ENCODE results near the gene B3GNT7.
"Not testable (repeated sequence)": the region's sequence is repeated elsewhere in the genome, so short reads cannot be mapped to it uniquely, and the experiment has no call there.

B3GNT7 gene
- total RNA-seq = 1.5 to 17.6 (median 4.7) reads per million in 18 experiments

GRCh38 chr2:231395188-231396057, at the start of gene B3GNT7:
B3GNT7 (plus strand) TSS chr2:231395710; CDS start chr2:231395804, 94 bp downstream.
- no peak for DNase-seq

GRCh38 chr2:231347081-231347480, 48.4 kb upstream of the B3GNT7 start:
- DNase-seq = no peak

- no peak for DNase-seq
These were observed 47.9 kb upstream of the B3GNT7 start for GRCh38 chr2:231347638-231348037.

- peak in 1 of 2 donors; percentile 45 for DNase-seq
These were observed 47.3 kb upstream of the B3GNT7 start for GRCh38 chr2:231348173-231348572.

GRCh38 chr2:231348704-231349373, 46.7 kb upstream of the B3GNT7 start:
- DNase-seq = peak; percentile 69 to 70

GRCh38 chr2:231349374-231349735, 46.2 kb upstream of the B3GNT7 start:
- DNase-seq = not testable (repeated sequence)

GRCh38 chr2:231351648-231352047, 43.9 kb upstream of the B3GNT7 start:
- no peak for DNase-seq

GRCh38 chr2:231353469-231353868, 42.0 kb upstream of the B3GNT7 start:
- no peak for DNase-seq

GRCh38 chr2:231355508-231356465, 39.7 kb upstream of the B3GNT7 start:
- DNase-seq = no peak

- no peak for DNase-seq
These were observed 39.1 kb upstream of the B3GNT7 start for GRCh38 chr2:231356466-231356844.

GRCh38 chr2:231357048-231357447, 38.5 kb upstream of the B3GNT7 start:
- DNase-seq = no peak

GRCh38 chr2:231357931-231358330, 37.6 kb upstream of the B3GNT7 start:
- no peak for DNase-seq

GRCh38 chr2:231359441-231359840, 36.1 kb upstream of the B3GNT7 start:
- DNase-seq = peak; percentile 13 to 43

GRCh38 chr2:231359948-231360347, 35.6 kb upstream of the B3GNT7 start:
- DNase-seq = no peak

GRCh38 chr2:231360401-231360800, 35.1 kb upstream of the B3GNT7 start:
- DNase-seq = no peak

GRCh38 chr2:231360881-231361371, 34.6 kb upstream of the B3GNT7 start:
- peak; percentile 71 to 77 for DNase-seq

GRCh38 chr2:231361701-231362554, 33.6 kb upstream of the B3GNT7 start:
- DNase-seq = peak; percentile 83 to 85

GRCh38 chr2:231362555-231363184, 32.8 kb upstream of the B3GNT7 start:
- peak in 1 of 2 donors; percentile 66 for DNase-seq

- no peak for DNase-seq
These were observed 31.4 kb upstream of the B3GNT7 start for GRCh38 chr2:231364061-231364460.

- peak; percentile 27 to 36 for DNase-seq
These were observed 30.3 kb upstream of the B3GNT7 start for GRCh38 chr2:231364961-231365810.

All from inflammatory macrophage (primary cell).